WI38 (cell line): ENCODE data around the gene HECW1.

Source experiments
- H3K4me3 ChIP-seq: 2 replicates; pipeline ENCODE4 v1.5.1; 2011; ENCODE audit warnings: low read depth, mild to moderate bottlenecking, control low read depth, low read length
- TF ChIP-seq, protein P1 (sequence below): IDR thresholded peaks from 2 replicates; pipeline ENCODE4 v1.5.1; 2012; ENCODE audit warnings: low read depth, mild to moderate bottlenecking, control low read depth, low read length

HECW1 gene

DNA sequence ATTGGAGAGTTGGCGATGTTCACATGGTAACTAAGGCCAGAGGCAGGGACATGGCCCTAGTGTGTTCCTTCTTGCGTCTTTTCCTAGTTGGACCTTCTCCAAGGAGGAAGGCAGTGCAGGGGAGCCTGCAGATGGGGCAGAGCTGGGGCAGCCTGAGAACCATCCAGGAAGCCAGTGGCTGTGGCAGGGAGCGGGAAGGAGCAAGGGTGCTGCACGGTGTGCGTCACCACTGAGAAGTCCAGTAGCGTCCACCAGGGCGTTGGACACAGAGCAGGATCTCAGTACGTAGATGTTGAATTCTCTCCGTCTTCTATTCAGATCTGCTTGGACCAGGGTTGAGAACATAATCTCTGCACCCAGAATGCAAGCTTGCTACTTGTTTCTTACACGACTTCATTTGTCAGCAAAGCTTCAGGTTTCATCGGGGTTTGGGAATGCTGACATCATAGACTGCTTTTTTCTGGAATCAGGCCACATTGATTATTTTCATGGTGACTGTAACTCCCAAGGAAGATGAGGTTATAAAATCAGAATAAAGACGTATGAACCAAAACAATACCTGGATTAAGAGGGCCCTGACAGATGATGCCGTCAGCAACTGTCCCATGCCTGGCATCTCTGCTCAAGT is 130.3 kb downstream of the HECW1 start:
- H3K4me3 ChIP-seq, result no peak overlapping the region
- TF ChIP-seq, protein P1, sequence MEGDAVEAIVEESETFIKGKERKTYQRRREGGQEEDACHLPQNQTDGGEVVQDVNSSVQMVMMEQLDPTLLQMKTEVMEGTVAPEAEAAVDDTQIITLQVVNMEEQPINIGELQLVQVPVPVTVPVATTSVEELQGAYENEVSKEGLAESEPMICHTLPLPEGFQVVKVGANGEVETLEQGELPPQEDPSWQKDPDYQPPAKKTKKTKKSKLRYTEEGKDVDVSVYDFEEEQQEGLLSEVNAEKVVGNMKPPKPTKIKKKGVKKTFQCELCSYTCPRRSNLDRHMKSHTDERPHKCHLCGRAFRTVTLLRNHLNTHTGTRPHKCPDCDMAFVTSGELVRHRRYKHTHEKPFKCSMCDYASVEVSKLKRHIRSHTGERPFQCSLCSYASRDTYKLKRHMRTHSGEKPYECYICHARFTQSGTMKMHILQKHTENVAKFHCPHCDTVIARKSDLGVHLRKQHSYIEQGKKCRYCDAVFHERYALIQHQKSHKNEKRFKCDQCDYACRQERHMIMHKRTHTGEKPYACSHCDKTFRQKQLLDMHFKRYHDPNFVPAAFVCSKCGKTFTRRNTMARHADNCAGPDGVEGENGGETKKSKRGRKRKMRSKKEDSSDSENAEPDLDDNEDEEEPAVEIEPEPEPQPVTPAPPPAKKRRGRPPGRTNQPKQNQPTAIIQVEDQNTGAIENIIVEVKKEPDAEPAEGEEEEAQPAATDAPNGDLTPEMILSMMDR, result no peak

DNA sequence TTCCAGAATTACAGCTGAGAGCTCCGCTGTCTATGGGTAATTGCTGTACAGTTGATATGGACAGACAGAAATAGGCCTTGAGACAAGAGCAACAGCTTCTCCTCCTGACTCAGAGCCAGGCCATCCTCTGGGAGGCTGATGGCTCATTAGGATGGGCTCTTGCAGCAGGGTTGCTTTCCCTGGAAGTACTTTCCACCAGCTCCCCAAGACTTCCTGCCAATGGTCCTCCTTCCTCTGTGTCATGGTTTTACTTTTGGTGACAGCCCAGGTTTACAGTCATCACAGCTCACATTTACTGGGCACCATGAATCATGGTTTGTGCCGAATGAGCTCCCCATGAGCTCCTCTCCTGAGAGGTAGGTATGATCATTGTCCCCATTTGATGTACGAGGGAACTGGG is 131.8 kb downstream of the HECW1 start:
- TF ChIP-seq, protein P1, result no peak
- H3K4me3 ChIP-seq, result no peak overlapping the region

DNA sequence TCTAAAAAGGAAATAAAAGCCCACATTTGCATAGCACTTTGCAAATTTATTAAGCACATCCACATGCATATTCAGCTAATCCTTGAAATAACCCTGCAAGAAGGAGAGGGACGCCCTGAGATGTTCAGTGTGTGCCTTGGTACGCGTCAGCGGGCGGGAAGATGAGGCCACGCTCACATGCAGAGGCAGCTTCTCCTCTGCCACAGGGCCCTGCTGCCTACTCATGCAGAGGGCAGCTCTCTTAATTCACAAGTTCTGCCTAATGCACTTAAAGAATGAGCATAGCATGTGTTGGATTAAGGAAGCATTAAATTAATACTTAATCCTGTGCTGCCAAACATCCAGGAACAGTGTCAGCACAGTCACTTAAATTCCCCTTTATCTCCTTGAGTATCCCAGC is 132.3 kb downstream of the HECW1 start:
- no peak overlapping the region for H3K4me3 ChIP-seq
- TF ChIP-seq, protein P1, result no peak

- TF ChIP-seq, protein P1, result no peak
- H3K4me3 ChIP-seq, result no peak overlapping the region
These were observed 135.3 kb downstream of the HECW1 start for GRCh38 chr7:43247757-43248156.

DNA sequence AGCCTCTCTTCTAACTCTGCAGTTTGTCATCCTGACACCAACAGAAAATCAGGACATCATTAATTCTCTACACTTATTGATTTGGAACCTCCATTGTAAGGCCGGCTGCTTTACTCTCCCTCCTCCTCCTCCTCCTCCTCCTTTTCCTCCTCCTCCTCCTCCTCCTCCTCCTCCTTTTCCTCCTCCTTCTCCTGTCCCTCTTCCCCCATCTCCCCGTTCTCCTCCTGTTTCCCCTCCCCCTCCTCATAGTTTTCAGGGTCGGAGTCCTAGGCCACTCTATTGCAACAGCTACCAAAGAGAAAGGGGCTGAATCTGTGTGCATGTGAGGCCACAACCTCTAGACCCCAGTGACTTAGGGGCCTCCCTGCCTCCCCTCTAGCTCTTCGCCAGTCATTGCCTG is 136.1 kb downstream of the HECW1 start:
- peak overlapping the region; percentile 59 for H3K4me3 ChIP-seq

GRCh38 chr7:43248961-43249822 is 136.7 kb downstream of the HECW1 start:
- H3K4me3 ChIP-seq, result peak overlapping the region; percentile 59
- TF ChIP-seq, protein P1, result no peak

More for the DNA sequence above, 136.1 kb downstream of the HECW1 start:
- TF ChIP-seq, protein P1, result no peak

DNA sequence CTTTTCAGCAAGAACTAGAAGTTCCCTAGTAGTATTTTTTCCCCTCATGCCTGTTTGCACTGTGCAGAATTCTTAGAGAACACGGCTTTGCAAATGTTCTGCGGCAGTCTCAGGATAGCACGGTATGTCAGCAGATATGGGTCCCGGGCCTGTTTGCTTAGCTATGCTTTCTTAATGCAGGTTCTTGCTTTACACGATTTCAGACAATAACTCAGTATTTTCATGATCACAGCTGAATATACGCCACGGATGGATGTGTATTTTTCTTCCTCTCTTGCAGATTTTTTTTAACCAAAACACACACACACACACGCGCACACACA is 137.3 kb downstream of the HECW1 start:
- peak overlapping the region; percentile 59 for H3K4me3 ChIP-seq

More for the DNA sequence above, 137.3 kb downstream of the HECW1 start:
- TF ChIP-seq, protein P1, result no peak
